ENCODE data around the gene LIMA1.

GRCh38 chr12:50222275-50222783, 61.0 kb downstream of the LIMA1 start:
- TF ChIP-seq, protein P1, sequence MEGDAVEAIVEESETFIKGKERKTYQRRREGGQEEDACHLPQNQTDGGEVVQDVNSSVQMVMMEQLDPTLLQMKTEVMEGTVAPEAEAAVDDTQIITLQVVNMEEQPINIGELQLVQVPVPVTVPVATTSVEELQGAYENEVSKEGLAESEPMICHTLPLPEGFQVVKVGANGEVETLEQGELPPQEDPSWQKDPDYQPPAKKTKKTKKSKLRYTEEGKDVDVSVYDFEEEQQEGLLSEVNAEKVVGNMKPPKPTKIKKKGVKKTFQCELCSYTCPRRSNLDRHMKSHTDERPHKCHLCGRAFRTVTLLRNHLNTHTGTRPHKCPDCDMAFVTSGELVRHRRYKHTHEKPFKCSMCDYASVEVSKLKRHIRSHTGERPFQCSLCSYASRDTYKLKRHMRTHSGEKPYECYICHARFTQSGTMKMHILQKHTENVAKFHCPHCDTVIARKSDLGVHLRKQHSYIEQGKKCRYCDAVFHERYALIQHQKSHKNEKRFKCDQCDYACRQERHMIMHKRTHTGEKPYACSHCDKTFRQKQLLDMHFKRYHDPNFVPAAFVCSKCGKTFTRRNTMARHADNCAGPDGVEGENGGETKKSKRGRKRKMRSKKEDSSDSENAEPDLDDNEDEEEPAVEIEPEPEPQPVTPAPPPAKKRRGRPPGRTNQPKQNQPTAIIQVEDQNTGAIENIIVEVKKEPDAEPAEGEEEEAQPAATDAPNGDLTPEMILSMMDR (conservative IDR thresholded peaks at IDR 0.05; ENCODE audit: low read depth, low read length) = peak; percentile 41
- peak; percentile 97 for TF ChIP-seq MXI1 (IDR thresholded peaks at IDR 0.05; ENCODE audit: borderline replicate concordance, low read depth, low read length)
- TF ChIP-seq, protein P2, sequence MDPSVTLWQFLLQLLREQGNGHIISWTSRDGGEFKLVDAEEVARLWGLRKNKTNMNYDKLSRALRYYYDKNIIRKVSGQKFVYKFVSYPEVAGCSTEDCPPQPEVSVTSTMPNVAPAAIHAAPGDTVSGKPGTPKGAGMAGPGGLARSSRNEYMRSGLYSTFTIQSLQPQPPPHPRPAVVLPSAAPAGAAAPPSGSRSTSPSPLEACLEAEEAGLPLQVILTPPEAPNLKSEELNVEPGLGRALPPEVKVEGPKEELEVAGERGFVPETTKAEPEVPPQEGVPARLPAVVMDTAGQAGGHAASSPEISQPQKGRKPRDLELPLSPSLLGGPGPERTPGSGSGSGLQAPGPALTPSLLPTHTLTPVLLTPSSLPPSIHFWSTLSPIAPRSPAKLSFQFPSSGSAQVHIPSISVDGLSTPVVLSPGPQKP (IDR thresholded peaks at IDR 0.05; ENCODE audit: borderline replicate concordance, low read depth, low read length) = peak; percentile 97
- TF ChIP-seq RCOR1 (IDR thresholded peaks at IDR 0.05; ENCODE audit: insufficient replicate concordance, low read length) = no peak
- no peak for TF ChIP-seq RFX5 (IDR thresholded peaks at IDR 0.05; ENCODE audit: low read depth, low read length)
- TF ChIP-seq MAFK (IDR thresholded peaks at IDR 0.05; ENCODE audit: low read depth, low read length) = no peak

All from IMR-90 (cell line).